Calu3 (cell line): ENCODE results near the gene LRIT3. TPM values are rescaled to one million over a fixed set of nuclear protein-coding genes. Genes with fewer than 3 reads are reported as not detected.

Source experiments
- BruUV-seq: library from RNA; stranded (reverse); fragments of 400-500 nt; replicated peaks from 2 replicates; lab custom pipeline; 2021; lab: Mats Ljungman, UMichigan
- CTCF ChIA-PET: fragments of 300-600 bp; sonication (Branson Sonifier 250); formaldehyde crosslinking; loops from one replicate; lab custom pipeline; 2022; ENCODE audit warnings: antibody characterized with exemption; lab: Charles Lee
- DNase-seq: peaks from one replicate; pipeline ENCODE4 v3.0.0; 2022
- H3K27ac Mint-ChIP-seq: one replicate; pipeline ENCODE4 v1.8.0; 2022; ENCODE audit warnings: mixed read lengths; ENCODE audit not compliant: unreplicated experiment
- H3K27me3 Mint-ChIP-seq: one replicate; pipeline ENCODE4 v1.8.0; 2022; ENCODE audit warnings: mixed read lengths; ENCODE audit not compliant: unreplicated experiment
- H3K36me3 Mint-ChIP-seq: one replicate; pipeline ENCODE4 v1.8.0; 2022; ENCODE audit warnings: mild to moderate bottlenecking, moderate library complexity, mixed read lengths; ENCODE audit not compliant: insufficient read depth, unreplicated experiment
- H3K4me1 Mint-ChIP-seq: one replicate; pipeline ENCODE4 v1.8.0; 2022; ENCODE audit warnings: mild to moderate bottlenecking, low read depth, mixed read lengths; ENCODE audit not compliant: unreplicated experiment
- H3K4me3 Mint-ChIP-seq: one replicate; pipeline ENCODE4 v1.8.0; 2022; ENCODE audit warnings: mild to moderate bottlenecking, low read depth, moderate library complexity, mixed read lengths; ENCODE audit not compliant: unreplicated experiment
- H3K9me3 Mint-ChIP-seq: one replicate; pipeline ENCODE4 v1.8.0; 2022; ENCODE audit warnings: low read depth, mixed read lengths; ENCODE audit not compliant: unreplicated experiment
- intact Hi-C: fragments of 100-400 bp; cut with micrococcal nuclease; formaldehyde crosslinking; loops from one replicate; pipeline ENCODE4 v1.10.0; 2022; ENCODE audit not compliant: unreplicated experiment
- total RNA-seq: library from RNA; stranded (reverse); gene quantifications from 2 replicates; pipeline ENCODE4 v1.2.3, GENCODE V29; 2022
- TF ChIP-seq, protein P1 (sequence below): fragments of 200-600 bp; IDR thresholded peaks from one replicate; pipeline ENCODE4 v1.8.0; 2022; ENCODE audit warnings: antibody characterized with exemption; ENCODE audit not compliant: unreplicated experiment

LRIT3 gene
- total RNA-seq, 1 experiment from 2014 or later, result 0.09 TPM

DNA sequence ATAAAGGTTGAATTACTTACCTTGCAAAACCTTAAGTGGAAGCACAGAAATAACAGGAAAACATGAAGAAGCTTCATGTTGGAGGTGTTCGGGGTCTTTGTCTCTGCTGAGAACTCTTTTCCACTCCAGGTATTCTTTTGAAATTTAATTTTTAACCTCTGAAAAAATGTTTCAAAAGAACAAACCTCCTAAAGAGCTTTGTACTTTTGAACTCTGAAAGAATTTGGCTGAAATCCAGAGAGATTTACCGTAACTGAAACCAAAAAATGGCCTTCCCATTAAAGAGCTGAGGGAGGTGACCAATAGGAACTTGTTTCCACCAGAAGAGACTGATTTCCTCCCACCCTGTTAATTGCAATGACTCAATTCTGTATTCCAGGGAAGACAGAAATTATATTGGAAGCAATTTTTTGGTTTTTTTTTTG lies 46.0 kb upstream of the LRIT3 start, which contains the start of gene CFI:
TSS of gene CFI (minus strand) at position 105 of the 425 bp plus-strand sequence. CDS start at position 77, 28 bp downstream.
- intact Hi-C loops, result loop anchor here (2.0 to 10.0 kb wide), 4 partner anchors 75 to 375 kb away; partner anchors contain the start of gene CASP6
- TF ChIP-seq, protein P1, sequence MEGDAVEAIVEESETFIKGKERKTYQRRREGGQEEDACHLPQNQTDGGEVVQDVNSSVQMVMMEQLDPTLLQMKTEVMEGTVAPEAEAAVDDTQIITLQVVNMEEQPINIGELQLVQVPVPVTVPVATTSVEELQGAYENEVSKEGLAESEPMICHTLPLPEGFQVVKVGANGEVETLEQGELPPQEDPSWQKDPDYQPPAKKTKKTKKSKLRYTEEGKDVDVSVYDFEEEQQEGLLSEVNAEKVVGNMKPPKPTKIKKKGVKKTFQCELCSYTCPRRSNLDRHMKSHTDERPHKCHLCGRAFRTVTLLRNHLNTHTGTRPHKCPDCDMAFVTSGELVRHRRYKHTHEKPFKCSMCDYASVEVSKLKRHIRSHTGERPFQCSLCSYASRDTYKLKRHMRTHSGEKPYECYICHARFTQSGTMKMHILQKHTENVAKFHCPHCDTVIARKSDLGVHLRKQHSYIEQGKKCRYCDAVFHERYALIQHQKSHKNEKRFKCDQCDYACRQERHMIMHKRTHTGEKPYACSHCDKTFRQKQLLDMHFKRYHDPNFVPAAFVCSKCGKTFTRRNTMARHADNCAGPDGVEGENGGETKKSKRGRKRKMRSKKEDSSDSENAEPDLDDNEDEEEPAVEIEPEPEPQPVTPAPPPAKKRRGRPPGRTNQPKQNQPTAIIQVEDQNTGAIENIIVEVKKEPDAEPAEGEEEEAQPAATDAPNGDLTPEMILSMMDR, result no peak
- Mint-ChIP-seq H3K9me3 (peaks cover 3% of the 10 kb centered on the region), H3K36me3 (no peaks in the 10 kb centered on the region), H3K27ac (peak within 1 kb of the TSS; percentile 27), H3K27me3 (no peaks in the 10 kb centered on the region), H3K4me1 (peaks cover 25% of the 10 kb centered on the region), H3K4me3 (peak within 1 kb of the TSS; percentile 53)
- no peak for DNase-seq
- no TSS peak for BruUV-seq
- CTCF ChIA-PET, result interaction anchor here (0.5 to 1.7 kb wide), 2 partner anchors 99 to 157 kb away, joined by 4 to 7 read pairs; partner anchors contain the start of gene CASP6

DNA sequence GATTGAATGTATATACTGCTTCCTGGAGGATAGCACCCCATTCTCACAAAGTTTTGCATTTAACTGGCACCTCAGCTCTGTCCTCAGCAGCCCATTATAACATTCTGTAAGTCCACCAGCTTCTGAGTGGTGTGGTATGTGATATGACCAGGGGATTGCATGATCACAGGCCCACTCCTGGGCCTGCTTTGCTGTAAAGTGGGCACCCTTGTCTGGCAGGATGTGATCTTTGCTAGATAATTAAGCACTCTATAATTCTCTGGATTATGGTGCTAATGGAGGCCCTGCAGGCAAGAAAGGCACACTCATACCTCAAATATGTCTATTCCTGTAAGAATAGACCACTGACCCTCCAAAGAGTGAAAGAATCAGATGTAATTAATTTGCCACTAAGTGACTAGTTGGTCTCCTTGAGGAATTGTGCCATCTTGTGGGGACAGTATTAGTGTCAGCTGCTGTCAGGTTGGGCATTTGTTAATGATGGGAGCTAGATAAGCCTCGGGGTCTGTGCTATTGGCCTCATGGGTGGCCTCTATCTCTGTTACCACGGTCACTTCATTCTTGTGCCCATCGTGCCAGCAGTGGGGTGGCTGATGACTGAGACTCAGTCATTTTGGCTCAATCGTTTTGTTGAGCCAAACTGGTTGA lies 43.9 kb upstream of the LRIT3 start:
- no peak overlapping the region for H3K27ac Mint-ChIP-seq
- peaks cover 17% of the 10 kb centered on the region for H3K4me1 Mint-ChIP-seq
- no peaks in the 10 kb centered on the region for H3K9me3 Mint-ChIP-seq
- no peaks in the 10 kb centered on the region for H3K27me3 Mint-ChIP-seq
- no peak overlapping the region for H3K4me3 Mint-ChIP-seq
- no TSS peak for BruUV-seq
- intact Hi-C loops, result loop anchor here (2.0 to 10.0 kb wide), 4 partner anchors 77 to 377 kb away; partner anchors contain the start of gene CASP6
- TF ChIP-seq, protein P1, result peak; percentile 29
- no peaks in the 10 kb centered on the region for H3K36me3 Mint-ChIP-seq
- peak; percentile 40 for DNase-seq
- CTCF ChIA-PET, result interaction anchor here (0.7 to 1.3 kb wide), 8 partner anchors 74 to 922 kb away, joined by 3 to 8 read pairs (median 6); partner anchors contain the start of genes CASP6, PLA2G12A and SEC24B

GRCh38 chr4:109809655-109810054 lies 38.3 kb upstream of the LRIT3 start:
- TF ChIP-seq, protein P1, result no peak
- CTCF ChIA-PET, result no interaction called here
- H3K27ac Mint-ChIP-seq, result no peak overlapping the region
- H3K27me3 Mint-ChIP-seq, result no peaks in the 10 kb centered on the region
- H3K4me1 Mint-ChIP-seq, result no peaks in the 10 kb centered on the region
- no peak overlapping the region for H3K4me3 Mint-ChIP-seq
- no peaks in the 10 kb centered on the region for H3K9me3 Mint-ChIP-seq
- DNase-seq, result no peak
- intact Hi-C loops, result loop anchor here (10.0 kb wide), 1 partner anchor 235 kb away; no protein-coding TSS in a partner anchor
- BruUV-seq, result no TSS peak
- peaks cover 2% of the 10 kb centered on the region for H3K36me3 Mint-ChIP-seq

- Mint-ChIP-seq H3K27ac (no peak overlapping the region), H3K9me3 (no peaks in the 10 kb centered on the region), H3K36me3 (peaks cover 14% of the 10 kb centered on the region), H3K27me3 (no peaks in the 10 kb centered on the region), H3K4me3 (no peak overlapping the region), H3K4me1 (no peaks in the 10 kb centered on the region)
- DNase-seq, result no peak
- BruUV-seq, result no TSS peak
- TF ChIP-seq, protein P1, result no peak
- intact Hi-C loops, result no loop called here
- CTCF ChIA-PET, result no interaction called here
Observed at GRCh38 chr4:109810552-109811387, 37.1 kb upstream of the LRIT3 start.
